ENCODE data around the gene SNRNP48.

SNRNP48 gene

DNA sequence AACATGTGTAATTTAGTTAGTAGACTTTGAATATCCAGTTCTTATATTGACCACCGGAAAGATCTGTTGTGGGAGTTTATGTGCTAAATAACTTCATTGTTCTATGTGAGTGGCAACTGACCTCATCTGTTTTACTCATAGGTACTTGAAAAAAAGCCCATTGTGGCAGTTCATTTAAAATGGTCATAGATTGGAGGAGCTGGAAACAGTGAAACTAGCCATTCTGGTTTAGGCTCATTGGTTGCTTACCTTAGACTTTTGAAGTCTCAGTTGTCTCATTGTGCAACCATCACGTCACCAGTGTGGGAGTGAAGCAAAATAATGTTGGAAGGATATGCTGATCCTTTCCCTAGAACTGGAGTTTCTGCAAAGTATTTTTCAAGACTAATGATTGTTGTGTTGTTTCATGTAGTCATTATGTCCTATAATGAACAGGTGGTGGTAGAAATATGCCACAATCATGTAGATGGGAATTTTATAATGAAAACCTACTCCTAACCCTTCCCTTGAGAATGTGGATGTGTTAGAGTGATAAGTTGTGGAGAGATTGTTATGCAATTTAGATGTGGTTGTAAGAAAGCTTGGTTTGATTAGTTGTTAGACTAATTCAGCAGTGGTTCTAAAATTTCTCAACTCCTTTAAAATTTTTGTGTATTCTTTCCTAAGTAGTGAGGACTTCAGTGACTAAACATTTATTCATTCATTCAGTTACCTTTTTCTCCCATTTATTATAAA lies 30.2 kb upstream of the SNRNP48 start:
- DNase-seq, result no peak

DNA sequence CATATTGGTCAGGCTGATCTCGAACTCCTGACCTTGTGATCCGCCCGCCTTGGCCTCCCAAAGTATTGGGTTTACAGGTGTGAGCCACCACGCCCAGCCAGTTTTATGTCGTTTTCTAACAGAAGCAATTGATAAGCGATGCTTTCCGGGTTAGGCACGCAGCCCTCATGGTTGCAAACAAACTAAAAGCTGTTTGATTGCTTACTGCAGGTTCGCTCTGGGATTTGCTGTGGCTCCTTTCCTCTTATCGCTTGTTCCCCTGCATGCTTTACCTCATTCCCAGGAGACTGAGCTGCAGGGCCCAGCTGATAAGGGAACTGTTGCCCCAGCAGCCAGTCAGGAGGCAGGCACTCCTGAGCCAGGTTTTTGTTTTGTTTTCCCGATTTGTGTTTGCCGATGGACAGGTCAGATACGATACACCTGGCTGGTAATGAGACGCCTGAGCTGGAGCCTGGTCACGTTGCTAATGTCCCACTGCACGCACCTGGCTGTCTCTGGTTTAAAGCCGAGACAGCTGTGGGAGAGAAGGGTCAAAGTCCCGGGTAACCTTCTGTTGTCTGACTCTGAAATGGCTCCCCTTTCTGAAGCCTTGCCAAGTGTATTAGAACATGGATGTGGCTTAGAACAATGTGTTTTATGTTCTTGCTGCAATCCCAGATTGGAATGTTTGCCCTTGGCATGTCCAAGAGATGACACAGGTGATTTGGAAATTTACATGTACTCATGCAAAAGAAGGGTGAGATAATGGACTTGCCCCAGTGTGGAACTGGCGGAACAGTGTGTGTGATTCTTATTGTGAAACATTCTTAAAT lies 28.6 kb upstream of the SNRNP48 start:
- no peak for DNase-seq

DNA sequence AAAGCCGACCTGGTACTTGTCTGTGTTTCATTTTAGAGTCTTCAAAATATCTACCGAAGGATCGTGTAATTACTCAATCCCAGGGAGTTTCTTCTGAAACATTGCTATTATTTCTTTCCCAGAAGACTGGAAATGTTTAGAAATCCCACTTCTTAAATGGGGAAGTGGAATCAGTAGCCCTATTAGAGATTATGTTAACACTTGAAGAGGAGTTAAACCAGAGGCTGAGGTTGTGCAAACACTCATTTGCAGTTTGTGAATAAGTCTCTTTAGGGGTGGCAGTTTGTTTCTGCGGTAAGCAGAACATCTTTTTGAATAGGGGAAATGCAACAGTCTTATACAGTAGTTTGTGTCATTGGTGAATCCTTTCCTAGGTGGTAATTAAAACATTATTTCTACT lies 27.2 kb upstream of the SNRNP48 start:
- DNase-seq, result no peak

DNA sequence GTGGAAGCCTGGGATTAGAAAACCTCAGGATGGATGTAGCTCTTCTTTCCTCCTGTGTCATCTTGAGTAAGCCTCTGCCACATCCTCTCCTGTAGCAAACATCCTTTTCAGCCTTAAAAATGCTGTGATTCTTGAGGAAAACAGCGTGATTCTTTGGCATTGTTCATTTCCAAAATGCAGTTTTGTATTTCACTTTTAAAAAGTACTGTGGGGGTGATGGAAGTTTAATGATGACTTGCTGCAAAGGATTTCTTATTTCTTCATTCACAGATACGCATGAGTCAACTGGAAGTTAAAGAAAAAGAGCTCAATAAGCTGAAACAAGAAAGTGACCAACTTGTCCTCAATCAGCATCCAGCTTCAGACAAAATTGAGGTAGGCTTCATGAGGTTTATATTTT lies 23.9 kb upstream of the SNRNP48 start:
- no peak for DNase-seq

DNA sequence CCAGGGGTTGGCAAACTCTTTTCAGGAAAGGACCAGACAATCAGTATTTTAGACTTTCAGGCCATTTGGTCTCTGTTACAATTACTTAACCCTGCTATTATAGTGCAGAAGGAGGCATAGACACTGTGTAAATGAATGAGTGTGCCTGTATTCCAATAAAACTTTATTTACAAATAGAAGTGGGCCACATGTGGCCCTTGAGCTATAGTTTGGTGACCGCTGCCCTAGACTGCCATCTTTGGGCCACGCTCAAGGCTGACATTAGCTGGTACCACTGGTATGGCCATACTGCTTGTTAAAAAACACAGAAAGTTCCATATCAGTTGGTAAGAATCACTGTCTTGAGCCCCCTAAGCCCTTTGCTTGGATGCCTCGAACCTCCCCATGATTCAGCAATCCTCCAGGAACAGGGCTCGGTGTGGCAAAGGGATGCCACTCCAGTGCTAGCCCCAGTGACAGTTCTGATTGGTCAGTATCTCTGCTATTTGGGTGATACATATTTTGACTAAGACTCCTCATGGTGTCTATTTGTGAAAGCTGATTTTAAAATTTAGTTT lies 23.3 kb upstream of the SNRNP48 start:
- no peak for DNase-seq

DNA sequence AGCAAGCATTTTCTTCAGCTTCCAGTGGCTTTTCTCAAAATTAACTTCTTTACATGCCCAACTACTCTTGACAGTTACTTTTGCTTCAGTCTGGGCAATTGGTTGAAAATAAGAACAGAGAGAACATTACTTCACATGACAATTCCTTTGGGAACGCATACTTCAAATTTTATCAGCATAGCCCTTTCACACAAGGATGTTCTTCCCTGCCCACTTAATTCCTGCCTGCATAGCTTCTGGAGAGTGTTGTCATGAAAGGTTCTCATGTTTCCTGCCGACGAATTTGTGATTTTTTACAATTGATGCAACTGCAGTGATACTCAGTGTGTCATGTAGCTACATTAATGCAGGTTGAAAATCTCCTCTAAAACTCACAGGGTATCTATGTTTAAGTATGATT lies 22.0 kb upstream of the SNRNP48 start:
- DNase-seq, result no peak

DNA sequence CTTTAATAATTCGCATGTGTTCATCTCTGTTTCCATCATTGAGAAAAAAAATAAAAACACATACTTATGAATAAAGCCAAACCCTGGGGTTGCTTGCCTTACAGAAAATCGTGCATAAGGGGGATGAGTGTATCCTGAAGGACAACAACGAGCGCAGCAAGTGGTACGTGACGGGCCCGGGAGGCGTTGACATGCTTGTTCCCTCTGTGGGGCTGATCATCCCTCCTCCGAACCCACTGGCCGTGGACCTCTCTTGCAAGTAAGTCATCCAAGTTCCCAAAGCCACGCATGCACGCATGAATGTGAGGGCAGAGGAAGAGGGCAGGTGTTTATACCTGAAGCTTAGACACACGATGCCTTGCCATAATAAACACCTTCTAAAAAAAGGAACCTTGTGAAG lies 20.9 kb upstream of the SNRNP48 start:
- DNase-seq, result no peak

DNA sequence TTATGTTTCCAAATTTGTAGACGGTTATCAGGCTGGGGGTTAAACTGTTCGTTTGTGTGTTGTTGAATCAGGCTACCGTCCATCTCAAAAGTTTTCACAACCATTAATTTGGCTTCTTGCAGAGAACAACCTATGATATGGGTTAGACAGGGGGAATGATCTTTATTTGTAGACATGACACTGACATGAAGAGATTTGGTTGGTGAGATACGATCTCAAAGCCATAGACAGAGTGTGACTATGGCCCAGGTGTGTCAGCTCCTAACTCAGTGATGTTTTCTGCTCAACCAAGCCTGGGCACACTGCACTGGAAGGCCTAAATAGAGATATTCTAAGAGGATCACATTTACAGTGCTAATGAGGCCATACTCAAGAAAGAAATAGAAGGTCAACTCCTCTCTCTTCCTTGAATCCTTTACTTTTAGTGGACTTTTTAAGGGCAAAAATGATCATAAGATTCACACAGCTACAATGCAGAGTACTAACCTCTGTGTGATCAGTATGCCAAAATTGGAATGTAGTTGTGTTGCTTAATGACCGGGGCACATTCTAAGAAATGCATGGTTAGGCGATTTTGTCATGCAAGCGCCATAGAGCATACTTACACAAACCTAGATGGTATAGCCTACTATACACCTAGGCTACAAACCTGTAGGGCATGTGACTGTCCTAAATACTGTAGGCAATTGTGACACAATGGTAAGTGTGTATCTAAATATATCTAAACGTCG lies 17.6 kb upstream of the SNRNP48 start:
- DNase-seq, result no peak

DNA sequence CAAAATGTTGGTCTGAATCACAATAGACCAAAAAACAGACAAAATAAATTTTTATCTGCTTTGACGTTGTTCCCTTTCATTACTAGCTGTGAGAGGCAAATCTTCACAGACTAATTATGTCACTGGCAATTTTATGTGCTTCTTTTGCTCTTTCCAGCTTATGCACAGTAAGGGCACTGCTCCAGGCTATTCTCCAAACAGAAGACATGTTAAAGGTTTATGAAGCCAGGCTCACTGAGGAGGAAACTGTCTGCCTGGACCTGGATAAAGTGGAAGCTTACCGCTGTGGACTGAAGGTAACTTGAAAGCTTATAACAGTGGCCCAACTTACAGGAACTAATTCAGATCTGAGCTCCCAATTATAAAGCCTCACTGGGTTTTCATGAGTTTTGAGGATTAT lies 15.5 kb upstream of the SNRNP48 start:
- no peak for DNase-seq

DNA sequence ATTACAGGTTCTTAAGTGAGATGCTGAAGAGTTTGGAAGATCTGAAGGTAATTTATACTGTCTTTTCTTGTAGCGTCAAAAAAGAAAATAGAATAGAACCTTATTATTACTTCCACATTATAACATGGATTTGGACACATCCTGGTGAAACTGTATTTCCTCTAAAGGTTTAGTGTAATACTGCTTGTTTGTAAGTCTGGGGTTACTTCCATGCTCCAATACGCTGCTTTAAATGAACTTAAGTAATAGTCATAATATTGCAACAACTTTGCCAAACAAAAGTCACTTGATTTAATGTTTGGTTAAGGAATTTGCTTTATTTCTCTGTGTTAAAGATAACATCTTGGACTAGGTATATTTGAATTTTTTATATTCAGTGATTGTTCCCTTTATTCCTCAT lies 11.5 kb upstream of the SNRNP48 start:
- DNase-seq, result no peak

DNA sequence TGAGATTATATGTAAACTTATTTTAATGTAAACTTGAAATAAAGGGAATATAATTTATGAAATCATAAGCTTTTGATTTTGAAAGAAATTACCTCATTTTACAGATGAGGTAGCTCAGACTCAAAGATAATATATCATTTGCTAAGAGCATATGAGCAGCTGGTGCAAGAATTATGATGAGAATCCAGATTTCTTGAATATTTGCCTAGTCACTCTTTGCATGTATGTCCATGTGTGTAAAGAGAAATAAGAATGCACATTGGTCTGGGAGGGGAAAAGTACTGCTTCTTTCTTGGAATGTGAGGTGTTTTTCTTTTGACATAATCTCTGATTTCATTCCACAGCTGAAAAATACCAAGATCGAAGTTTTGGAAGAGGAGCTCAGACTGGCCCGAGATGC lies 11.1 kb upstream of the SNRNP48 start:
- no peak for DNase-seq

DNA sequence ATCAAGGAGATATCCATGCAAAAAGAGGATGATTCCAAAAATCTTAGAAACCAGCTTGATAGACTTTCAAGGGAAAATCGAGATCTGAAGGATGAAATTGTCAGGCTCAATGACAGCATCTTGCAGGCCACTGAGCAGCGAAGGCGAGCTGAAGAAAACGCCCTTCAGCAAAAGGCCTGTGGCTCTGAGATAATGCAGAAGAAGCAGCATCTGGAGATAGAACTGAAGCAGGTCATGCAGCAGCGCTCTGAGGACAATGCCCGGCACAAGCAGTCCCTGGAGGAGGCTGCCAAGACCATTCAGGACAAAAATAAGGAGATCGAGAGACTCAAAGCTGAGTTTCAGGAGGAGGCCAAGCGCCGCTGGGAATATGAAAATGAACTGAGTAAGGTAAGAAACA lies 10.1 kb upstream of the SNRNP48 start:
- no peak for DNase-seq

DNA sequence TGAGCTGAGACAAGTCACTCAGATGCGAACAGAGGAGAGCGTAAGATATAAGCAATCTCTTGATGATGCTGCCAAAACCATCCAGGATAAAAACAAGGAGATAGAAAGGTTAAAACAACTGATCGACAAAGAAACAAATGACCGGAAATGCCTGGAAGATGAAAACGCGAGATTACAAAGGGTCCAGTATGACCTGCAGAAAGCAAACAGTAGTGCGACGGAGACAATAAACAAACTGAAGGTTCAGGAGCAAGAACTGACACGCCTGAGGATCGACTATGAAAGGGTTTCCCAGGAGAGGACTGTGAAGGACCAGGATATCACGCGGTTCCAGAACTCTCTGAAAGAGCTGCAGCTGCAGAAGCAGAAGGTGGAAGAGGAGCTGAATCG lies 9.5 kb upstream of the SNRNP48 start:
- no peak for DNase-seq

DNA sequence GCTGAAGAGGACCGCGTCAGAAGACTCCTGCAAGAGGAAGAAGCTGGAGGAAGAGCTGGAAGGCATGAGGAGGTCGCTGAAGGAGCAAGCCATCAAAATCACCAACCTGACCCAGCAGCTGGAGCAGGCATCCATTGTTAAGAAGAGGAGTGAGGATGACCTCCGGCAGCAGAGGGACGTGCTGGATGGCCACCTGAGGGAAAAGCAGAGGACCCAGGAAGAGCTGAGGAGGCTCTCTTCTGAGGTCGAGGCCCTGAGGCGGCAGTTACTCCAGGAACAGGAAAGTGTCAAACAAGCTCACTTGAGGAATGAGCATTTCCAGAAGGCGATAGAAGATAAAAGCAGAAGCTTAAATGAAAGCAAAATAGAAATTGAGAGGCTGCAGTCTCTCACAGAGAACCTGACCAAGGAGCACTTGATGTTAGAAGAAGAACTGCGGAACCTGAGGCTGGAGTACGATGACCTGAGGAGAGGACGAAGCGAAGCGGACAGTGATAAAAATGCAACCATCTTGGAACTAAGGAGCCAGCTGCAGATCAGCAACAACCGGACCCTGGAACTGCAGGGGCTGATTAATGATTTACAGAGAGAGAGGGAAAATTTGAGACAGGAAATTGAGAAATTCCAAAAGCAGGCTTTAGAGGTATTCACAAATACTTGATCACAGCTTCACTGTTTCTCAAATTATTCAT lies 8.9 kb upstream of the SNRNP48 start:
- DNase-seq, result no peak

DNA sequence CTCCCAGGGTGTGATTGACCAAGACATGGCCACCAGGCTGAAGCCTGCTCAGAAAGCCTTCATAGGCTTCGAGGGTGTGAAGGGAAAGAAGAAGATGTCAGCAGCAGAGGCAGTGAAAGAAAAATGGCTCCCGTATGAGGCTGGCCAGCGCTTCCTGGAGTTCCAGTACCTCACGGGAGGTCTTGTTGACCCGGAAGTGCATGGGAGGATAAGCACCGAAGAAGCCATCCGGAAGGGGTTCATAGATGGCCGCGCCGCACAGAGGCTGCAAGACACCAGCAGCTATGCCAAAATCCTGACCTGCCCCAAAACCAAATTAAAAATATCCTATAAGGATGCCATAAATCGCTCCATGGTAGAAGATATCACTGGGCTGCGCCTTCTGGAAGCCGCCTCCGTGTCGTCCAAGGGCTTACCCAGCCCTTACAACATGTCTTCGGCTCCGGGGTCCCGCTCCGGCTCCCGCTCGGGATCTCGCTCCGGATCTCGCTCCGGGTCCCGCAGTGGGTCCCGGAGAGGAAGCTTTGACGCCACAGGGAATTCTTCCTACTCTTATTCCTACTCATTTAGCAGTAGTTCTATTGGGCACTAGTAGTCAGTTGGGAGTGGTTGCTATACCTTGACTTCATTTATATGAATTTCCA lies 4.6 kb upstream of the SNRNP48 start:
- DNase-seq, result no peak

DNA sequence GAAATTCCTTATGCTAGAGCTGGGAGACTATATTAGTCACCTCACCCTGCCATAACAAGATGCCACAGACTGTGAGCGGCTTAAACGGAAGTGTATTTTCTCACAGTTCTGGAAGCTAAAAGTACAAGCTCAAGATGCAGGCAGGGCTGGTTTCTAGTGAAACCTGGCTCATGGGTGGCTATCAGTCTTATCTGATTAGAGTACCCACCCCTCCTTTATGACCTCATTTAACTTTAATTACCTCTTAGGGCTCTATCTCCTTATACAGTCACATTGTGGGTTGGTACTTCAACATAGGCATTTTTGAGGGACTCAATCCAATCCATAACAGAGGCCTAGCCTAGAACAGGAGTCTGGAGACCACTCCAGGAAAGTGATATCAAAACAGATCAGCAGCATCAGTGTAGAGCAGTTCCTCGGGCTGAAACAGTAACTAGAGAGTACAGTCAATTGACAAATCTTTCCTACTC lies 2.3 kb upstream of the SNRNP48 start:
- no peak for DNase-seq

DNA sequence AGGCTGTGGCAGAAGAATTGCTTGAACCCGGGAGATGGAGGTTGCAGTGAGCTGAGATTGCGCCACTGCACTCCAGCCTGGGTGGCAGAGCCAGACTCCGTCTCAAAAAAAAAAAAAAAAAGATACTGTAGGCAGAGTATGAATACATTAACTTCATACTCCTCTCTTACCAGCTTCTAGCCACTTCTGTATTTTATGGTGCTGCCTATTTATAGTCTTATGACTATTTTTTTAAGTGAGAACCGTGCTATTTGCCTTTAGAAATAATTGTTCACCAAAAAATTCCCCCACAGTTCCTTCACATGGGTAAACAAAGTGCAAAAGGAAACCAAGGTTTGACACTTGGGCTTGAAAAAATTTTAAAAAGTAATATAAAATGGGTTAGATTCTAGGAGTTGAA lies 1.5 kb upstream of the SNRNP48 start:
- DNase-seq, result no peak

DNA sequence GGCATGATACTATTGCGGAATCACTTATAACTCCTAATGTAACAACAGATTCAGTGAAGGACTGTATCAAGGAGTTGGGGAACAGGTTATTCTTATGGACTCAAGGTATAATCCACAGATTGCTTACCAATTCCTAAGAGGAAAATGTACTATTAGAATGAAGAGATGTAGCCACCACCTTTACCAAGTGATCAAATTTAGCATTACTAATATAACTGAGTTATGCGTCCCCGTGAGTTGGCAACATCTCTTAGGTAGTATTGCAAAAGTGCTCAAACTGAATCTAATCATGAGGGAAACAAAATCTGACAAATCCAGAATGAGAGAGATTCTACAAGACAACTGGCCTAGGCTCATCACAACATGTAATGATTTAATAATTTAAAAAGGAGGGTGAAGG lies 777 bp upstream of the SNRNP48 start:
- no peak for DNase-seq

DNA sequence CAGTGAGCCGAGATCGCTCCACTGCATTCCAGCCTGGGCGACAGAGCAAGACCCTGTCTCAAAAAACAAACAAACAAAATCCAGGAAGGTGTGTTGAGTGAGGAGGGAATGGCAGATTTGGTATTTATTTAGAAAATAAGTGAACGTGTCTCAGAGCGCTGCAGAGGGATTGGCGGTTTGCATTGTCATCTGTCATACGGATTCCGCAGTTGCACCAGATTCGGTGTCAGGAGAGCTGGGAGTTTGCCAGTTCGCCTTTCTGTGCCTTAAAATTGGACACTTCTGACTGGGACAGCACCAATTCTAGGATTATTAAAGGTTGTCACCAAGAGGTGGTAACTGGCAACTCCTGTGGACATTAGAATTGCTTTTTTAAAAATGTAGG lies 912 bp downstream of the SNRNP48 start:
- DNase-seq, result no peak

DNA sequence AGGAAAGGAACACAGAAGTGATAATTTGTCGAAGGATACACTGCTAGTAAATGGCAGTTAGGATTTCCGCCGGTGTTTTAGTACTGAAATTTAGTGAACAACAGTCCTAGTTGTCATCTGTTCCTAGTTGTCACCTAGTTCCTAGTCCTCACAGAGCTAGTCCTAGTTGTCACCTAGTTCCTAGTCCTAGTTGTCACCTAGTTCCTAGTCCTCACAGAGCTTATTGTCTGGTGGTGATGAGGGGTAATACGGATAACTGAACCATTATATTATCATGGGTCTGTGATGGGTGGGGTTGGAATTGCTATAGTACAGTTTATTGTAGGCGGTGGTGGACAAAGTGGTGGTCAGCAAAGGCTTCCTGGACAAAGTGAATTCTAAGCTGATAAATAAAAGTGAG lies 1.8 kb downstream of the SNRNP48 start:
- DNase-seq, result no peak

DNA sequence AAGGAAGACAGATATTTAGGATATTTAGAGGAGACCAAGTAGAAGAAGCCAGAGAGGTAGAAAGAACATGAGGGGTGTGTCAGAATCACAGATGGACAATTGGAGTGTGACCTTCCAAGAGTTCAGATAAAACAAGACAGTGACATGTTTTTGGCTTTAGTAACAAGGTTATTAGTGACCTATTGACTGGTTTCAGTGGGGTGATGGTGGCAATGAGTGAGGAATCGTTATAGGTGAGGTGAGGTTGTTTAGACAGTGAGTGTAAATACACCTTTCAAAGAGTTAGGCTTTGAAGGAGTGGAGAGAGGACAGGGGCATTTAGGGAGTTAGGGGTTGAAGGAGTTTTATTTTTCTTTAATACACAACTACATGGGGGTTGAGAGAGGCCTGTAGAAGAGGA lies 3.2 kb downstream of the SNRNP48 start:
- no peak for DNase-seq

DNA sequence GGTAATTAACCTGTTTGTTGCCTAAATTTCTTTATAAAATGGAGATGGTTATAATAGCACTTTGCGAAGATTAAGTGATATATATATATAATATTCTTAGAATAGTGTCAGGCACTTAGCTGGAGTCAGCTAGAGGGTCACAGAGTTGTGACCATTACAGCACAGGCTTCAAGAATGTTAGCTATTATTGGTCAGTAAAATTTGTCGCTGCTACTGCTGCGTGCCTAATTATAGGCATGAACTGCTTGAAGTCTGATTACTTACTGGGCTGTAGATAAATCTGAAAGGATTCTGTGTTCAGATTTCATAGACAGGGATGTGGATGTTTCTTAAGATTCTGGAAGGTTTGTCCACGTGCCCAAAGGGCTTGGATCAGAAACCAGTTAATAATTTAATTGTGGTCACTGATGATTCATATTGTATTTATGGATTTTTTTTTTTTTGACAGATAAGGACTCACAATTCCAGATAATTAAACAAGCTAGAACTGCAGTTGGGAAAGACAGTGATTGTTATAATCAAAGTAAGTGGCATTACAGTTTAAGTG lies 4.7 kb downstream of the SNRNP48 start:
- no peak for DNase-seq
